HS-5 (cell line): ENCODE results near the gene SBK1.

Source experiments
- DNase-seq: peaks from one replicate; pipeline ENCODE4 v3.0.0-alpha.2; 2012; ENCODE audit warnings: low read depth

Gene SBK1

GRCh38 chr16:28282045-28282444 lies 10.3 kb upstream of the SBK1 start:
- DNase-seq: no peak

DNA sequence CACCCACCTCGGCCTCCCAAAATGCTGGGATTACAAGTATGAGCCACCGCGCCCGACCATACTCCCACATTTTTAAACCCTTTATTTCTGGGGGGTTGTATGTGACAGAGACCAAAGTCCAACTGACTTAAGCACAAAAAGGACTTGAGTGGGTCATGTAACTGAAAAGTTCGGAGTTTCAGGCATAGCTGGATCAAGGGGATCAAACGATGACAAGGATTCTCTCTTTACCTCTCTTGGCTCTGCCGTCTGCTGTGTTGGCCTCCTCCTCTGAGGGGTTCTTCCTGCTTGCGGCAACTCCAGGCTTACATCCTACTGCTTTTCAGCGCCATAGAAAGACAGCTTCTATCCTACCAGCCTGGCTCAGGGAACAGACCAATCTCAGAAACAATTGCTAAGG lies 9.2 kb upstream of the SBK1 start:
- no peak for DNase-seq

DNA sequence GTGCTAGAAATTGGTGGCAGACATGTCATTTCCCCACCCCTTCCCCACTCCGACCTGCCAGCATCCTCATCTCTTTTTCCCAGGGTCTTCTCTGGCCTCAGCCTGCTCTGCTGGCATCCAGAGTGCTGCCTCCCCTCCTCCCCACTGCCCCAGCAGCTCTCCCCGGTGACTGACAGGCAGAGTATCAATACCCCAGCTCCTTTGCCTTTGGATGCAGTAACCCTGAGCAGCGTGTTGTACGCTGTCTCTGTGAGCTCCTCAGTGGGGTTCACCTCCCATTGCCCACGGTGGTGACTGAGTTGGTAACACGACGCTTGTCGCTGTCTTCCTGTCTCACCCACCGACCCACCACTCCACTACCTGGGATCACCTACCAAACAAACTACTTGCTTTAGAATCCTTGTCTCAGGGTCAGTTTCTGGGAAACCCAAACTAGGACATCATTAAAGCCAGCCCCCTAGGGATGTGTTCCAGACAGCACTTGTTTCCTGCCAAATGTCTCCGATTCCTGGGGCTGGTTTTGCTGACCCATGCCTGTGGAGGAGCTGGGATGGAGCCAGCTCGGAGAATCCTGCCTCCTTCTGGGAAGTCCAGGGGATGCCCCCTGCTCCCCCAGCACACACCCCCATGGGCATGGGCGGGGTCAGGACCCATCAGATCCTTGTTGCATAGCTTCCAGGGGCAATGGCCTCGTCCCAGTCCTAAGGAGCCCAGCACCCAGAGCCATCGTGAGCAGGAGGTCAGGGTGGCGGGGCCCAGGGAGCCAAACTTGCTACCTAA lies 8.3 kb upstream of the SBK1 start:
- DNase-seq: no peak

GRCh38 chr16:28285649-28286048 lies 6.7 kb upstream of the SBK1 start:
- no peak for DNase-seq

- no peak for DNase-seq
These were observed 4.2 kb upstream of the SBK1 start for GRCh38 chr16:28288114-28288513.

- no peak for DNase-seq
These were observed 3.3 kb upstream of the SBK1 start for GRCh38 chr16:28289048-28289447.

GRCh38 chr16:28289939-28290858 lies 2.1 kb upstream of the SBK1 start:
- no peak for DNase-seq

DNA sequence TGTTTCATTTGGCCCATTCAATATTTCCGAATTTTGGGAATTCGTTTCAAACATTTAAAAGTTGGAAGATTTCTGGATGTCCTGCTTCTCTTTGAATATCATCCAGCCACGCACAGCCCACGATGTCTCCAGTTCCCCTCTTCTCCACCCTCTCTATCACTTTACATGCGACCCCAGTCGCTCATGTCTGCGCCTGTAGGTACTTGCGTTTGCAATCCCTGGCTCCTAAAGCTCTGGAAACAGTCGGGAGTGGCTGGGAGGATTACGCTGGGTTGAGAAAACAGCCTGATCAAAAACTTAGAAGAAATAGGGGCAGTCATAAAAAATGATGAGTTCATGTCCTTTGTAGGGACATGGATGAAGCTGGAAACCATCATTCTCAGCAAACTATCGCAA lies 1.5 kb upstream of the SBK1 start:
- no peak for DNase-seq

DNA sequence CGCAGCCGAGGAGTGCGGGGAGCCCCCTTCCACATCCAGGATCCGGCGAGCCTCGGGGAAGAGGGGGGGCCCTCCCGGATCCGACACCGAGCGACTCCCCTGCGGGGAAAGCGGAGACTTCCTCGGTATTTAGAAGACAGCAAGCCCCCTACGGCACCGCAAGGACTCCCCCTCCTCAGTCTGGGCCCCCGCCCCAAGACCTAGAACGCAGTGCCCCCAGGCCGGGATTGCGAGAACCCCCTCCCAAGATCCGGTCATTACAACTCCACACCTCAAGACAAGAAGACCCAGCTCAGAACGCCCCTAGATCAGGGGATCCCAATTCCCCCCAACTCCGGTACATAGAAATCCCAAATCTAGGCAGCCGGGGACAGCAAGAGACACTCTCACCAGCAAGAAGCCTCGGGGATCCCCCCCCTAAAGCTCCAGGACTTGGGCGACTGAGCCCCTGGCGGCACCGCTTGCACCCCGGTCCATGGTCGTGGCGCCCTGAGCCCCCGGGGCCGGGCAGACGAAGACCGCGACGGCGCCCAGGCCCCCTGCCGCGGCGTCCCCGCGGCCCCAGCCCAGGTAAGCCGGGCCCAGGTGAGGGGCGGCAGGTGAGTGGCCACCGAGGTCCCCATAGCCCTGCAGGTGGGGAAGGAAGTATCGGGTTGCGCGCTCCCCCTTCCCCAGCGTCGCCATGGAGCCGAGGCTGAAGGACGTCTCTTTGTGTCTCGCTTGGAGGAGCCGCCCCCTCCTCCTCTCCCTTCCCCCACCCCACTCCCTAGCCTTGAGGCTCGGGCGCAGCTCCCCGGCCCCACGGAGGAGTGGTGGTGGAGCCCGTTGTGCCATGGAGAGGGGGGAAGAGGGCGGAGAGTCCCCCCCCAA lies 641 bp downstream of the SBK1 start:
- DNase-seq: no peak

DNA sequence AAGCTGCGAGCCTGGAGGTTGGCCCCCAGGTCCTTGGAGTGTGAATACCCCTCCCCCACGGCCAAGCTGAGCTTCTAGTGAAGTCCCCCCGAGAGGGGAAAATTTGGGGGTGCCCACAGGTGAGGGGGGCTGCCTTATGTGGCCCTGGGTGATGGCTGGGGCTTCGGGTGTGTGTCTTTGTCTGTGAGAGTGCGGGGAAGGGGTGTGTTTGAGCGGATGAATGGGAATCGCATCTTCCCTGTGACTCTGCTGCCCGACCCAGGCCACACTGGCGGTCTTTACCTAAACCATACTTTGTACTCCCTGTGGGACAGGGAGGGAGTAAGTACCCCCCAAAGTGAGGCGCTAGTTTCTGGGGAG lies 1.3 kb downstream of the SBK1 start:
- DNase-seq: no peak

- DNase-seq: no peak
These were observed 1.9 kb downstream of the SBK1 start for GRCh38 chr16:28294201-28294600.

DNA sequence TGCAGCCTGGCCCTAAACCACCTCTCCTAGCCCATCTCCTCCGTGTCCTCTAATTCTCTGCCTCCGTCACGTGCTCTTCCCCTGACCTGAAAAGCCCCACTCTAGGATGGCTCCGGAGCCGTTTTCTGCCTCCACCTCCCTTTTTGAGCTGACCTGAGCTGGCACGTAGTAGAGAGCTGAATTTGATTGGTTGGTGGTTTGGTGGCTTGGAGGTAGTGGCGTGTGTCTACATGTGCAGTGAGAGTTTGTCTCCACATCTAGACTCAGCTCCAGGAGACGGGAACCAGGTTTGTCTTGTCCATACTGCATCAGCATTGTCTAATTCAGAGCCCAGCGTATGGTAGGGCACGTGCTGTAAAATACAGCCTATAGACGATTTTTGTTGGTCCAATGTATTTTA lies 3.0 kb downstream of the SBK1 start:
- no peak for DNase-seq

DNA sequence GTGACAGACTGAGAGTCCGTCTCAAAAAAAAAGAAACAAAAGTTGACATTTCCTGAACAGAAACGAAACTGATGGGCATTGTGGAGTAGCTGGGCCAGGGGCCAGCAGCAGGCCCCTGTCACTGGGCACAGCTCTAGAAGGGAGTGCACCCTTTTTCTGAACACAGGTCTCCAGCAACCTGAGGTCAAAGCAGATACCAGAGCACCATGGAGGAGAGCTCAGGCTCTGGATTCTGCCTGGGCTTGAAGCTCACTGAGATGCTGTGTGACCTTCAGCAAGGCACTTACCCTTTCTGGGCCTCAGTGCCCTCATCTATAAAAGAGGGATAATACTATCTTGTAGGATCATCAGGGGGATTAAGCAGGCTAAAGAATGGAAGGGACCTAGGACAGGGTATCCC lies 5.0 kb downstream of the SBK1 start:
- no peak for DNase-seq

DNA sequence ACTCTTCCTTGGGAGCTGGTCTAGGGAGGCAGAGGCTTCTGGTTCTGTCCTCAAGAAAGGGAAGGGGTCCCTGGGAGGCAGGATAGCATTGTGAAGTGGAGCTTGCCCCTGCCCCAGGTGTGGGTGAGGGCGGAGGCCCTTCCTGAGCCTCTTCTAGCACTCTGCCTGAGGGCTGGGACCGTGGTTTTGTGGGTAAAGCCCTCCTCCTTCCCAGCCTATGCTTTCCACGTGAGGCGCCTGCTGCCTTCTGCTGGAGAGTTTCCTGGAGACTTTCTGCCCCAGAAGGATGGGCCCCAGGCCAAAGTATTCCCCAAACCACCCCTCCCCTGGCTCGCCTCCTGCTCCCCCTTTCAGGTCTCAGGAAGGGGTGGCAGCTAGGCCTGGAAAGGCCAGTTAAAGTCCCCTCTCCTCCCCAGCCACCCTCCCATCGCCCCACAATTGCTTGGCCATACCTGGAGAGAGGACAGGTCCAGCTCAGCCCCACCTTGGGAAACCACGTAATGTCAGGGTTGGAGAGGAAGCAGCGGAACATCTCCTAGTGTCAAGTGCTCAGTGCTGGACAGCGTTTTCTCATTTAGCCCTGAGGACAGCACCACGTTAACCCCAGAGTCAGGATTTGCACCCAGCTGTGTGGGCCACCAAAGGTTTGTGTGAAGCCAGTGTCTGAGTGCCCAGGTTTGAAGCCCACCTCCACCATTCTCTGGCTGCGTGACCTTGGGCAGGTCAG lies 5.6 kb downstream of the SBK1 start:
- DNase-seq: no peak

DNA sequence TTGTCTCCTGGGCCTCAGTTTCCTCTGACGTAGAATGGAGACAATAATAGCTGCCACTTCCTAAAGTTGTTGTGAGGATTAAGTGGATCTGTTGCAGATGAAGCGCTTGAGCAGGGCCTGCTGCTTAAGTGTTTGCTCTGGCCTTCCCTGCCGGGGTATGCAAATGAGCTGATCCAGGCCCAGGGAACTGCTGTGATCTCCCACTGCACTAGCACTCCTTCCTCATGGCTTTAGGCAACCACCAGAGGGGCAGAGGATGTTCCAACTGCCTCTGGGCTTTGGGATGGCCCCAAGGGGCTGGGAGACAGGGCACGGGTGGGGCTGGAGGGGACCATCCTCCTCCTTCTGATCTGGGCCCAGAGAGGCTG lies 6.2 kb downstream of the SBK1 start:
- no peak for DNase-seq

GRCh38 chr16:28300327-28300726 lies 8.0 kb downstream of the SBK1 start:
- DNase-seq: no peak

- DNase-seq: no peak
These were observed 8.8 kb downstream of the SBK1 start for GRCh38 chr16:28301154-28301553.

- no peak for DNase-seq
These were observed 9.3 kb downstream of the SBK1 start for GRCh38 chr16:28301620-28302019.

GRCh38 chr16:28303132-28303531 lies 10.8 kb downstream of the SBK1 start:
- no peak for DNase-seq

GRCh38 chr16:28304214-28304613 lies 11.9 kb downstream of the SBK1 start:
- DNase-seq: no peak

GRCh38 chr16:28307936-28308335 lies 15.6 kb downstream of the SBK1 start:
- no peak for DNase-seq
